PC-9 (cell line): Measurements from ENCODE around the gene ATP1B3. TPM values are rescaled to one million over a fixed set of nuclear protein-coding genes. Genes with fewer than 3 reads are reported as not detected.

ENCODE experiments used
- BruUV-seq: library from RNA; stranded (reverse); fragments of 400-500 nt; replicated peaks from 2 replicates; lab custom pipeline; 2021; lab: Mats Ljungman, UMichigan
- CTCF ChIA-PET: fragments of 300-600 bp; sonication (Branson Sonifier 250); formaldehyde crosslinking; loops from one replicate; lab custom pipeline; 2022; ENCODE audit warnings: antibody characterized with exemption; lab: Charles Lee
- POLR2A ChIA-PET: fragments of 300-600 bp; sonication (Branson Sonifier 250); formaldehyde crosslinking; loops from one replicate; lab custom pipeline; 2022; ENCODE audit warnings: antibody characterized with exemption; ENCODE audit not compliant: unreplicated experiment; lab: Charles Lee
- DNase-seq, 2 experiments: peaks; one replicate each; pipeline versions ENCODE4 v3.0.0 to v3.0.0-alpha.2; 2015 to 2022; ENCODE audit warnings: mixed read lengths in 1 of 2
- H2AFZ ChIP-seq: fragments of 200-600 bp; sonication (generic); 2 replicates; pipeline ENCODE4 v1.8.1; 2017; ENCODE audit warnings: antibody characterized with exemption
- H3F3A ChIP-seq: fragments of 200-600 bp; sonication (generic); 2 replicates; pipeline ENCODE4 v1.8.1; 2017; ENCODE audit warnings: antibody characterized with exemption, mild to moderate bottlenecking, low read depth; ENCODE audit not compliant: insufficient read depth
- H3K27ac ChIP-seq: fragments of 200-600 bp; sonication (generic); 2 replicates; pipeline ENCODE4 v1.6.1; 2016; ENCODE audit warnings: mixed run types
- H3K27me3 ChIP-seq: fragments of 200-600 bp; sonication (generic); 2 replicates; pipeline ENCODE4 v1.6.1; 2016; ENCODE audit warnings: low read depth, mixed run types; ENCODE audit not compliant: insufficient read depth
- H3K36me3 ChIP-seq: fragments of 200-600 bp; sonication (generic); 2 replicates; pipeline ENCODE4 v1.6.1; 2016; ENCODE audit warnings: low read depth, mixed run types
- H3K4me1 ChIP-seq: fragments of 200-600 bp; sonication (generic); replicated peaks from 2 replicates; pipeline ENCODE4 v1.6.1; 2016; ENCODE audit warnings: mixed run types; ENCODE audit not compliant: insufficient read depth
- H3K4me2 ChIP-seq: fragments of 200-600 bp; sonication (generic); 2 replicates; pipeline ENCODE4 v1.6.1; 2017; ENCODE audit warnings: mixed run types
- H3K4me3 ChIP-seq: fragments of 200-600 bp; sonication (generic); 2 replicates; pipeline ENCODE4 v1.6.1; 2016; ENCODE audit warnings: mixed run types
- H3K79me2 ChIP-seq: fragments of 200-600 bp; sonication (generic); 2 replicates; pipeline ENCODE4 v1.6.1; 2017; ENCODE audit warnings: low read depth, mixed run types
- H3K9me2 ChIP-seq: fragments of 200-600 bp; sonication (generic); 2 replicates; pipeline ENCODE4 v1.8.1; 2017; ENCODE audit warnings: mild to moderate bottlenecking; ENCODE audit not compliant: insufficient read depth
- H3K9me3 ChIP-seq: fragments of 200-600 bp; sonication (generic); 2 replicates; pipeline ENCODE4 v1.8.1; 2016; ENCODE audit warnings: low read depth; ENCODE audit not compliant: insufficient read depth
- H4K20me1 ChIP-seq: fragments of 200-600 bp; sonication (generic); 2 replicates; pipeline ENCODE4 v1.8.1; 2017; ENCODE audit not compliant: insufficient read depth
- CTCF ChIP-seq: fragments of 200-600 bp; sonication (generic); conservative IDR thresholded peaks from 2 replicates; pipeline ENCODE4 v1.6.1; 2017; ENCODE audit warnings: mixed run types, antibody characterized with exemption, mild to moderate bottlenecking, moderate library complexity
- EZH2 ChIP-seq: fragments of 200-600 bp; sonication (generic); IDR thresholded peaks from 2 replicates; pipeline ENCODE4 v1.8.0; 2017; ENCODE audit warnings: antibody characterized with exemption, low read depth
- intact Hi-C: fragments of 100-400 bp; cut with micrococcal nuclease; formaldehyde crosslinking; loops from one replicate; pipeline ENCODE4 v1.10.0; 2022; ENCODE audit not compliant: unreplicated experiment
- total RNA-seq: library from RNA; stranded (reverse); gene quantifications from 2 replicates; pipeline ENCODE4 v1.2.3, GENCODE V29; 2021

Gene ATP1B3
- total RNA-seq, 1 experiment from 2014 or later, result 69.7 TPM

DNA sequence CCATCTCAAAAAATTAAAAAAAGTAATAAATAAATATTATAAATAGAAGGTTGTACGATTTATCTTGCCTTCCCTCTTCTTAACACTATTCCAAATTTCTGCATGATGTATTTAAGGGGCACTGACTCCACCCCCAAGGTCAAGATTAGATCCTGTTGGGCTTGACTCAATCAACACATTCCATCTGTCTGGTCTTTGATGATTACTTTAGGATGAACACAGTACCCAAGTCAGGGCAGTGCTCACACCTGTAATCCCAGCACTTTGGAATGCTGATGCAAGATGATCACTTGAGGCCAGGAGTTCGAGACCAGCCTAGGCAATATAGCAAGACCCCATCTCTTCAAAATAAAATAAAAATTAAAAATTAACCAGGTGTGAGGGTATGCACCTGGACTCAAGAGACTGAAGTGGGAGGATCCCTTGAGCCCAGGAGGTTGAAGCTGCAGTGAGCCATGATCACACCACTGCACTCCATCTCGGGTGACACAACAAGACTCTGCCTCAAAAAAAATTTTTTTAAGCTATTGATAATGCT lies 14.1 kb upstream of the ATP1B3 start:
- Histone ChIP-seq H3K4me3 (no peak overlapping the region), H2AFZ (no peak overlapping the region), H3K36me3 (no peaks in the 10 kb centered on the region), H3K27ac (no peak overlapping the region), H3K27me3 (no peaks in the 10 kb centered on the region), H4K20me1 (no peaks in the 10 kb centered on the region), H3F3A (no peaks in the 10 kb centered on the region), H3K4me1 (no peaks in the 10 kb centered on the region), H3K4me2 (no peak overlapping the region), H3K9me3 (no peaks in the 10 kb centered on the region), H3K9me2 (no peaks in the 10 kb centered on the region), H3K79me2 (no peaks in the 10 kb centered on the region)
- intact Hi-C loops, result no loop called here
- no TSS peak for BruUV-seq
- ChIA-PET POLR2A (no interaction called here), CTCF (no interaction called here)
- DNase-seq, result no peak
- TF ChIP-seq CTCF (no peak), EZH2 (no peak)

DNA sequence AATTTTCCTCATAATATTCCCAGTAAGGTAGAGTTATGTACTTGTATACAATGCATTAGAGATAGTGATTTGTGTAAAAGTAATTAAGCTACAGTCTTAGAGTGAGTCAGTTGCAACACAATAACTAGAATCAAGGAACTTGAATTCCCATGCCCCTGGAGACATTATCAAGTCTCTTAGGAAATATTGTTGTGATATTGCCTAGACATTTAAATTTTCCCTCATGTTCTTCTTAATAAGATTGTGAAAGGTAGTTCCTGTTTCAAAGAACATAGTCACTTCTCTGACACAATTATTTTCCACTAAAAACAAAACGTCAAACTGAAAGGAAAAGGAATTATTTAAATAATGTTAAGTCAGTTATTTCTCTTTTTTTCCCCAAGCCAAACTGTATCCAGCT lies 13.0 kb upstream of the ATP1B3 start:
- TF ChIP-seq CTCF (no peak), EZH2 (no peak)
- no peak overlapping the region for H2AFZ ChIP-seq
- no TSS peak for BruUV-seq
- DNase-seq, result no peak
- no peaks in the 10 kb centered on the region for H3F3A ChIP-seq
- H3K9me2 ChIP-seq, result no peaks in the 10 kb centered on the region
- ChIA-PET POLR2A (no interaction called here), CTCF (no interaction called here)
- H3K27ac ChIP-seq, result no peak overlapping the region
- H3K79me2 ChIP-seq, result no peaks in the 10 kb centered on the region
- H3K4me1 ChIP-seq, result no peaks in the 10 kb centered on the region
- no peaks in the 10 kb centered on the region for H3K9me3 ChIP-seq
- intact Hi-C loops, result no loop called here
- H3K4me3 ChIP-seq, result no peak overlapping the region
- H3K27me3 ChIP-seq, result no peaks in the 10 kb centered on the region
- H3K4me2 ChIP-seq, result no peak overlapping the region
- no peaks in the 10 kb centered on the region for H4K20me1 ChIP-seq
- H3K36me3 ChIP-seq, result no peaks in the 10 kb centered on the region

- Histone ChIP-seq H3K9me2 (no peaks in the 10 kb centered on the region), H3F3A (no peaks in the 10 kb centered on the region), H3K27me3 (no peaks in the 10 kb centered on the region), H3K4me3 (no peak overlapping the region), H2AFZ (no peak overlapping the region), H3K4me2 (no peak overlapping the region), H4K20me1 (no peaks in the 10 kb centered on the region), H3K4me1 (no peaks in the 10 kb centered on the region), H3K79me2 (no peaks in the 10 kb centered on the region), H3K36me3 (no peaks in the 10 kb centered on the region), H3K9me3 (no peaks in the 10 kb centered on the region), H3K27ac (no peak overlapping the region)
- POLR2A ChIA-PET, result no interaction called here
- BruUV-seq, result no TSS peak
- CTCF ChIA-PET, result no interaction called here
- intact Hi-C loops, result no loop called here
- no peak for DNase-seq
- no peak for TF ChIP-seq CTCF
- TF ChIP-seq EZH2, result no peak
Measured at GRCh38 chr3:141864281-141864970, 12.0 kb upstream of the ATP1B3 start.
